ENCODE data around the gene RFC4. TPM values are rescaled to one million over a fixed set of nuclear protein-coding genes. Genes with fewer than 3 reads are reported as not detected.
"Not testable (repeated sequence)": the region's sequence is repeated elsewhere in the genome, so short reads cannot be mapped to it uniquely, and the experiment has no call there.

Gene RFC4
- total and polyA plus RNA-seq, 2 of the 13 experiments (the other 11 are each of a cell fraction or from before 2014, with no cell fraction given), result 18.5 to 103 TPM

DNA sequence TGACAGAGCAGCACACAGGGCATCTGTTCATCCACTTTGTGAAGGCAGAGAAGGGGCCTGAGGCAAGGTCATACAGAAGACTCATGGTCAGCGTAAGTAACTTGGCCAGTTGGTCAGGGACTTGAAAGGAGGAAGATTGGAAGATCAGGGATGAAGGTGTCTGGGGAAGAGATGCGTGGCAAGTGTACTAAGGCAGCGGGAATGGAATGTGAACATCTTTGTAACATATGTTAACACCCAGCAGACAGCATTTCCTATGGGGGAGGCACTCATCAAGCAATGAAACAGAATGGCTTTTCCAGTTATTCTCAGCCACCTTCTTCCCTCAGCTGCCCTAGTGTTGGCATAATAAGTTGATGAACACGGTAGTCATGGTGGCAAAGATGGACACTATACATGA, 7.8 kb upstream of the RFC4 start (continued):
- no peak for TF ChIP-seq ZNF704 (CRISPR knock-in tag; IDR thresholded peaks at IDR 0.05; ENCODE audit: borderline replicate concordance)
- TF ChIP-seq, protein P1, sequence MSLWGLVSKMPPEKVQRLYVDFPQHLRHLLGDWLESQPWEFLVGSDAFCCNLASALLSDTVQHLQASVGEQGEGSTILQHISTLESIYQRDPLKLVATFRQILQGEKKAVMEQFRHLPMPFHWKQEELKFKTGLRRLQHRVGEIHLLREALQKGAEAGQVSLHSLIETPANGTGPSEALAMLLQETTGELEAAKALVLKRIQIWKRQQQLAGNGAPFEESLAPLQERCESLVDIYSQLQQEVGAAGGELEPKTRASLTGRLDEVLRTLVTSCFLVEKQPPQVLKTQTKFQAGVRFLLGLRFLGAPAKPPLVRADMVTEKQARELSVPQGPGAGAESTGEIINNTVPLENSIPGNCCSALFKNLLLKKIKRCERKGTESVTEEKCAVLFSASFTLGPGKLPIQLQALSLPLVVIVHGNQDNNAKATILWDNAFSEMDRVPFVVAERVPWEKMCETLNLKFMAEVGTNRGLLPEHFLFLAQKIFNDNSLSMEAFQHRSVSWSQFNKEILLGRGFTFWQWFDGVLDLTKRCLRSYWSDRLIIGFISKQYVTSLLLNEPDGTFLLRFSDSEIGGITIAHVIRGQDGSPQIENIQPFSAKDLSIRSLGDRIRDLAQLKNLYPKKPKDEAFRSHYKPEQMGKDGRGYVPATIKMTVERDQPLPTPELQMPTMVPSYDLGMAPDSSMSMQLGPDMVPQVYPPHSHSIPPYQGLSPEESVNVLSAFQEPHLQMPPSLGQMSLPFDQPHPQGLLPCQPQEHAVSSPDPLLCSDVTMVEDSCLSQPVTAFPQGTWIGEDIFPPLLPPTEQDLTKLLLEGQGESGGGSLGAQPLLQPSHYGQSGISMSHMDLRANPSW (CRISPR knock-in tag; IDR thresholded peaks at IDR 0.05; ENCODE audit: borderline replicate concordance), result no peak
- TF ChIP-seq ZNF703 (CRISPR knock-in tag; IDR thresholded peaks at IDR 0.05; ENCODE audit: borderline replicate concordance), result no peak
- TF ChIP-seq ZNF737 (CRISPR knock-in tag; IDR thresholded peaks at IDR 0.05; ENCODE audit: borderline replicate concordance), result no peak
- TF ChIP-seq SOX13 (IDR thresholded peaks at IDR 0.05), result no peak
- no peak for TF ChIP-seq SOX13 (CRISPR knock-in tag; conservative IDR thresholded peaks at IDR 0.05 in 1 of 2, IDR thresholded peaks at IDR 0.05 in 1 of 2)
- no peak for TF ChIP-seq POLR2AphosphoS2 (IDR thresholded peaks at IDR 0.05; ENCODE audit: low read depth, low read length)
- TF ChIP-seq GATAD2A (CRISPR knock-in tag; IDR thresholded peaks at IDR 0.05), result no peak
- no peak for TF ChIP-seq RFXANK (CRISPR knock-in tag; IDR thresholded peaks at IDR 0.05)
- TF ChIP-seq ZNF264 (CRISPR knock-in tag; IDR thresholded peaks at IDR 0.05), result no peak
- TF ChIP-seq MAZ (IDR thresholded peaks at IDR 0.05; ENCODE audit: borderline replicate concordance, low read depth, low read length), result no peak
- TF ChIP-seq MAZ (CRISPR knock-in tag; IDR thresholded peaks at IDR 0.05; ENCODE audit: low read depth), result no peak
- TF ChIP-seq ZSCAN29 (CRISPR knock-in tag; conservative IDR thresholded peaks at IDR 0.05), result no peak
- TF ChIP-seq, protein P2, sequence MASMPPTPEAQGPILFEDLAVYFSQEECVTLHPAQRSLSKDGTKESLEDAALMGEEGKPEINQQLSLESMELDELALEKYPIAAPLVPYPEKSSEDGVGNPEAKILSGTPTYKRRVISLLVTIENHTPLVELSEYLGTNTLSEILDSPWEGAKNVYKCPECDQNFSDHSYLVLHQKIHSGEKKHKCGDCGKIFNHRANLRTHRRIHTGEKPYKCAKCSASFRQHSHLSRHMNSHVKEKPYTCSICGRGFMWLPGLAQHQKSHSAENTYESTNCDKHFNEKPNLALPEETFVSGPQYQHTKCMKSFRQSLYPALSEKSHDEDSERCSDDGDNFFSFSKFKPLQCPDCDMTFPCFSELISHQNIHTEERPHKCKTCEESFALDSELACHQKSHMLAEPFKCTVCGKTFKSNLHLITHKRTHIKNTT (CRISPR knock-in tag; IDR thresholded peaks at IDR 0.05), result no peak

DNA sequence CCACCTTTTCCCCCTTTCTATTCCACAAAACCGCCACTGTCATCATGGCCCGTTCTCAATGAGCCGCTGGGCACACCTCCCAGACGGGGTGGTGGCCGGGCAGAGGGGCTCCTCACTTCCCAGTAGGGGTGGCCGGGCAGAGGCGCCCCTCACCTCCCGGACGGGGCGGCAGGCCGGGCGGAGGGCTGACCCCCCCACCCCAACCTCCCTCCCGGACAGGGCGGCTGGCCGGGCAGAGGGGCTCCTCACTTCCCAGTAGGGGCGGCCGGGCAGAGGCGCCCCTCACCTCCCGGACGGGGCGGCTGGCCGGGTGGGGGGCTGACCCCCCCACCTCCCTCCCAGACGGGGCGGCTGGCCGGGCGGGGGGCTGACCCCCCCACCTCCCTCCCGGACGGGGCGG, 5.0 kb upstream of the RFC4 start:
- peaks cover 13% of the 10 kb centered on the region for H3K4me1 ChIP-seq (ENCODE audit: insufficient read depth, low read length)
- H3K36me3 ChIP-seq (replicated peaks in 1 of 2; ENCODE audit: control insufficient read depth in 1 of 2, insufficient read depth in 2 of 2, low read length in 2 of 2); H4K20me1 ChIP-seq (ENCODE audit: insufficient read depth, low read length); H3K9ac ChIP-seq (ENCODE audit: insufficient read depth, low read depth, low read length); H3K9me3 ChIP-seq (ENCODE audit: low read length); H3K27me3 ChIP-seq (ENCODE audit: control insufficient read depth in 1 of 2, insufficient read depth in 2 of 2, low read length in 2 of 2); FAIRE-seq; CTCF ChIA-PET (ENCODE audit: low intra/inter-chr PET ratio, low total read pairs); H3K4me3 ChIP-seq (replicated peaks in 1 of 3; ENCODE audit: insufficient read depth in 1 of 3, low read depth in 2 of 3, low read length in 3 of 3); H3K4me2 ChIP-seq (ENCODE audit: low read depth, low read length); H3K27ac ChIP-seq (ENCODE audit: extremely low read length, insufficient read depth, low read length); H3K79me2 ChIP-seq (ENCODE audit: insufficient read depth, low read length); DNase-seq (ENCODE audit: low spot score); BruUV-seq (replicated peaks); intact Hi-C loops (cut with micrococcal nuclease; ENCODE audit: unreplicated experiment); POLR2A ChIA-PET; ATAC-seq; H2AFZ ChIP-seq (ENCODE audit: low read length): not testable (repeated sequence)
- WGBS (ENCODE audit: low lambda C conversion rate), result 92% methylated on average over 12 of the region's 29 CpGs
- in situ Hi-C loops (cut with HindIII; ENCODE audit: extremely low pct_ligation_motif_present, low pct_unique_long_range_greater_than_20kb), result loop anchor here (25.0 kb wide), 2 partner anchors 549 to 824 kb away; no protein-coding TSS in a partner anchor

Measured in HepG2 (cell line).